B cell (primary cell): ENCODE results near the gene IER3. TPM values are rescaled to one million over a fixed set of nuclear protein-coding genes. Genes with fewer than 3 reads are reported as not detected.
A peak's percentile ranks its signal among the peaks of the same experiment; 100 is the strongest.

Experiments used
- ATAC-seq: fragments of 200-7000 bp; cut with Tn5 transposase; one replicate; pipeline ENCODE4 v1.10.0; 2021; ENCODE audit warnings: low read depth, mild to moderate bottlenecking, moderate number of reproducible peaks, moderate library complexity
- CTCF ChIA-PET: fragments of 350-600 bp; sonication (Branson Sonifier 250); formaldehyde crosslinking; loops from one replicate; lab custom pipeline; 2021; ENCODE audit warnings: antibody characterized with exemption, inconsistent platforms; lab: Charles Lee
- POLR2A ChIA-PET: fragments of 350-600 bp; sonication (Branson Sonifier 250); formaldehyde crosslinking; loops from one replicate; lab custom pipeline; 2021; ENCODE audit warnings: antibody characterized with exemption; lab: Charles Lee
- DNase-seq: peaks from one replicate; pipeline ENCODE4 v3.0.0; 2013
- H2AFZ ChIP-seq: 2 replicates; pipeline ENCODE4 v1.6.1; 2012; ENCODE audit warnings: mild to moderate bottlenecking, low read depth, low read length; ENCODE audit not compliant: insufficient read depth, poor library complexity, severe bottlenecking
- H3K27ac ChIP-seq, 2 donors: 1 replicate in 1 of 2; 2 replicates in 1 of 2; pipeline ENCODE4 v1.5.1; 2012 to 2013; ENCODE audit warnings: low read length in 2 of 2, mild to moderate bottlenecking in 2 of 2, moderate library complexity in 1 of 2
- H3K27me3 ChIP-seq, 4 experiments: fragments of 200-600 bp in 1 of 4; sonication (generic) in 1 of 4; replicated peaks in 1 of 4; 1 replicate in 2 of 4; 2 replicates in 2 of 4; pipeline versions ENCODE4 v1.6.1 to v1.7.0; 2013 to 2016; ENCODE audit warnings: low read length in 3 of 4, mild to moderate bottlenecking in 2 of 4, mixed read lengths in 1 of 4, moderate library complexity in 1 of 4; ENCODE audit not compliant: insufficient read depth in 4 of 4, control insufficient read depth in 3 of 4; ENCODE audit errors: control extremely low read depth in 1 of 4
- H3K36me3 ChIP-seq, 2 experiments: replicated peaks in 1 of 2; 1 replicate in 1 of 2; 2 replicates in 1 of 2; pipeline versions ENCODE4 v1.6.1 to v1.7.1; 2013; ENCODE audit warnings: low read length in 1 of 2; ENCODE audit not compliant: insufficient read depth in 2 of 2, control insufficient read depth in 1 of 2; ENCODE audit errors: control extremely low read depth in 1 of 2, extremely low read depth in 1 of 2
- H3K4me1 ChIP-seq, 2 donors: fragments of 200-600 bp in 1 of 2; sonication (generic) in 1 of 2; 1 replicate in 1 of 2; 2 replicates in 1 of 2; pipeline versions ENCODE4 v1.5.1 to v1.6.1; 2013 to 2017; ENCODE audit warnings: low read length in 2 of 2; ENCODE audit not compliant: control insufficient read depth in 2 of 2, insufficient read depth in 2 of 2
- H3K4me2 ChIP-seq: replicated peaks from 2 replicates; pipeline ENCODE3; 2012; ENCODE audit warnings: mild to moderate bottlenecking, low read depth, low read length; ENCODE audit not compliant: poor library complexity, severe bottlenecking
- H3K4me3 ChIP-seq, 5 experiments: fragments of 200-600 bp in 1 of 5; sonication (generic) in 1 of 5; 1 replicate in 3 of 5; 2 replicates in 2 of 5; pipeline versions ENCODE4 v1.5.1 to v1.7.0; 2011 to 2016; ENCODE audit warnings: low read length in 4 of 5, mild to moderate bottlenecking in 4 of 5, low read depth in 2 of 5, control low read depth in 1 of 5, moderate library complexity in 1 of 5; ENCODE audit not compliant: insufficient read depth in 1 of 5; ENCODE audit errors: control extremely low read depth in 1 of 5, extremely low read depth in 1 of 5
- H3K79me2 ChIP-seq: fragments of 200-600 bp; sonication (generic); one replicate; pipeline ENCODE4 v1.6.0; 2016; ENCODE audit warnings: low read length; ENCODE audit not compliant: control insufficient read depth, insufficient read depth
- H3K9ac ChIP-seq: fragments of 200-600 bp; sonication (generic); 2 replicates; pipeline ENCODE4 v1.6.1; 2017; ENCODE audit warnings: mild to moderate bottlenecking, low read length, moderate library complexity
- H3K9me3 ChIP-seq, 3 donors: one replicate each; pipeline versions ENCODE4 v1.6.1 to v1.7.1; 2013; ENCODE audit warnings: low read length in 2 of 3; ENCODE audit not compliant: control insufficient read depth in 2 of 3, insufficient read depth in 1 of 3; ENCODE audit errors: control extremely low read depth in 1 of 3
- H4K20me1 ChIP-seq: 2 replicates; pipeline ENCODE4 v1.6.0; 2012; ENCODE audit warnings: mild to moderate bottlenecking, low read length; ENCODE audit not compliant: insufficient read depth, control insufficient read depth, poor library complexity, severe bottlenecking
- H3K27ac Mint-ChIP-seq: one replicate; pipeline ENCODE4 v1.8.0; 2021; ENCODE audit warnings: mixed read lengths
- H3K27me3 Mint-ChIP-seq: one replicate; pipeline ENCODE4 v1.8.0; 2021; ENCODE audit warnings: mixed read lengths
- H3K4me1 Mint-ChIP-seq: one replicate; pipeline ENCODE4 v1.8.0; 2021; ENCODE audit warnings: mixed read lengths
- H3K4me3 Mint-ChIP-seq: one replicate; pipeline ENCODE4 v1.8.0; 2021; ENCODE audit warnings: mixed read lengths
- H3K9me3 Mint-ChIP-seq: one replicate; pipeline ENCODE4 v1.8.0; 2022; ENCODE audit warnings: mixed read lengths; ENCODE audit not compliant: insufficient read depth
- EZH2 ChIP-seq: IDR thresholded peaks from 2 replicates; pipeline ENCODE4 v1.6.1; 2012; ENCODE audit warnings: borderline replicate concordance, low read depth, mild to moderate bottlenecking, moderate library complexity, low read length; ENCODE audit not compliant: insufficient read depth, poor library complexity, severe bottlenecking
- WGBS: methylation state at CpG from one replicate; pipeline ENCODE4 v1.1.5; 2013; ENCODE audit warnings: missing lambda C conversion rate; ENCODE audit not compliant: insufficient coverage; 5-methylcytosine and 5-hydroxymethylcytosine counted together
- intact Hi-C: fragments of 100-400 bp; cut with micrococcal nuclease; formaldehyde crosslinking; loops from one replicate; pipeline ENCODE4 v1.10.0; 2022
- polyA plus RNA-seq: library from polyadenylated mRNA; depleted of rRNA; stranded (reverse); fragments of >200 nt; gene quantifications from 2 replicates; pipeline ENCODE4 v1.2.3, GENCODE V29; 2012
- total RNA-seq, 2 donors: library from RNA; stranded (reverse); fragments of 120-200 nt in 1 of 2; gene quantifications; 1 replicate in 1 of 2; 2 replicates in 1 of 2; pipeline versions ENCODE4 v1.2.3 to v1.2.4, GENCODE V29; 2013 to 2022
- TF ChIP-seq, protein P1 (sequence below): fragments of 200-600 bp; IDR thresholded peaks from one replicate; pipeline ENCODE4 v1.8.0; 2022; ENCODE audit warnings: antibody characterized with exemption, mild to moderate bottlenecking

The IER3 gene
- total and polyA plus RNA-seq, 2 donors (not counting 1 experiment from before 2014, with no cell fraction given): 3.7 to 4.2 TPM

- TF ChIP-seq, protein P1, sequence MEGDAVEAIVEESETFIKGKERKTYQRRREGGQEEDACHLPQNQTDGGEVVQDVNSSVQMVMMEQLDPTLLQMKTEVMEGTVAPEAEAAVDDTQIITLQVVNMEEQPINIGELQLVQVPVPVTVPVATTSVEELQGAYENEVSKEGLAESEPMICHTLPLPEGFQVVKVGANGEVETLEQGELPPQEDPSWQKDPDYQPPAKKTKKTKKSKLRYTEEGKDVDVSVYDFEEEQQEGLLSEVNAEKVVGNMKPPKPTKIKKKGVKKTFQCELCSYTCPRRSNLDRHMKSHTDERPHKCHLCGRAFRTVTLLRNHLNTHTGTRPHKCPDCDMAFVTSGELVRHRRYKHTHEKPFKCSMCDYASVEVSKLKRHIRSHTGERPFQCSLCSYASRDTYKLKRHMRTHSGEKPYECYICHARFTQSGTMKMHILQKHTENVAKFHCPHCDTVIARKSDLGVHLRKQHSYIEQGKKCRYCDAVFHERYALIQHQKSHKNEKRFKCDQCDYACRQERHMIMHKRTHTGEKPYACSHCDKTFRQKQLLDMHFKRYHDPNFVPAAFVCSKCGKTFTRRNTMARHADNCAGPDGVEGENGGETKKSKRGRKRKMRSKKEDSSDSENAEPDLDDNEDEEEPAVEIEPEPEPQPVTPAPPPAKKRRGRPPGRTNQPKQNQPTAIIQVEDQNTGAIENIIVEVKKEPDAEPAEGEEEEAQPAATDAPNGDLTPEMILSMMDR: no peak
- TF ChIP-seq EZH2: no peak
- H3K9me3 Mint-ChIP-seq: no peaks in the 10 kb centered on the region
These were observed 25.0 kb downstream of the IER3 start for GRCh38 chr6:30719356-30719755.

More at GRCh38 chr6:30719356-30719755, 25.0 kb downstream of the IER3 start:
- H3K4me1 ChIP-seq: peaks cover 26 to 42% of the 10 kb centered on the region in 2 donors
- ChIA-PET POLR2A (interaction anchor here (0.5 to 9.8 kb wide), 7 partner anchors 32 to 177 kb away, joined by 3 to 216 read pairs (median 4); partner anchors contain the start of genes PPP1R10 and PPP1R18), CTCF (interaction anchor here (1.9 to 22.5 kb wide), 4 partner anchors 11 to 177 kb away, joined by 10 to 963 read pairs (median 82); partner anchors contain the start of genes DHX16 and NRM)
- H3K4me2 ChIP-seq: peak overlapping the region; percentile 83
- peak overlapping the region; percentile 78 for H3K9ac ChIP-seq
- ATAC-seq (no peak), DNase-seq (no peak)
- H4K20me1 ChIP-seq: peaks cover 28% of the 10 kb centered on the region
- Mint-ChIP-seq H3K27ac (peak overlapping the region; percentile 90), H3K27me3 (no peaks in the 10 kb centered on the region), H3K4me1 (peaks cover 54% of the 10 kb centered on the region), H3K4me3 (peak overlapping the region; percentile 90)
- H3K4me3 ChIP-seq: peak overlapping the region in 4 of 5 experiments; percentile 22 to 93 (median 92)
- no peaks in the 10 kb centered on the region for H3K9me3 ChIP-seq
- 2% methylated on average over 6 of the region's 8 CpGs for WGBS
- peak overlapping the region; percentile 28 to 40 for H3K27ac ChIP-seq
- H3K27me3 ChIP-seq: no peaks in the 10 kb centered on the region
- intact Hi-C loops: no loop called here
- H3K79me2 ChIP-seq: peaks cover 60% of the 10 kb centered on the region
- H2AFZ ChIP-seq: peak overlapping the region; percentile 68
- peaks cover 2 to 21% of the 10 kb centered on the region in 2 experiments for H3K36me3 ChIP-seq
